Calu3 (cell line): ENCODE results near the gene CDH4. TPM values are rescaled to one million over a fixed set of nuclear protein-coding genes. Genes with fewer than 3 reads are reported as not detected.

Source experiments
- BruUV-seq: library from RNA; stranded (reverse); fragments of 400-500 nt; replicated peaks from 2 replicates; lab custom pipeline; 2021; lab: Mats Ljungman, UMichigan
- CTCF ChIA-PET: fragments of 300-600 bp; sonication (Branson Sonifier 250); formaldehyde crosslinking; loops from one replicate; lab custom pipeline; 2022; ENCODE audit warnings: antibody characterized with exemption; lab: Charles Lee
- DNase-seq: peaks from one replicate; pipeline ENCODE4 v3.0.0; 2022
- H3K27ac Mint-ChIP-seq: one replicate; pipeline ENCODE4 v1.8.0; 2022; ENCODE audit warnings: mixed read lengths; ENCODE audit not compliant: unreplicated experiment
- H3K27me3 Mint-ChIP-seq: one replicate; pipeline ENCODE4 v1.8.0; 2022; ENCODE audit warnings: mixed read lengths; ENCODE audit not compliant: unreplicated experiment
- H3K36me3 Mint-ChIP-seq: one replicate; pipeline ENCODE4 v1.8.0; 2022; ENCODE audit warnings: mild to moderate bottlenecking, moderate library complexity, mixed read lengths; ENCODE audit not compliant: insufficient read depth, unreplicated experiment
- H3K4me1 Mint-ChIP-seq: one replicate; pipeline ENCODE4 v1.8.0; 2022; ENCODE audit warnings: mild to moderate bottlenecking, low read depth, mixed read lengths; ENCODE audit not compliant: unreplicated experiment
- H3K4me3 Mint-ChIP-seq: one replicate; pipeline ENCODE4 v1.8.0; 2022; ENCODE audit warnings: mild to moderate bottlenecking, low read depth, moderate library complexity, mixed read lengths; ENCODE audit not compliant: unreplicated experiment
- H3K9me3 Mint-ChIP-seq: one replicate; pipeline ENCODE4 v1.8.0; 2022; ENCODE audit warnings: low read depth, mixed read lengths; ENCODE audit not compliant: unreplicated experiment
- intact Hi-C: fragments of 100-400 bp; cut with micrococcal nuclease; formaldehyde crosslinking; loops from one replicate; pipeline ENCODE4 v1.10.0; 2022; ENCODE audit not compliant: unreplicated experiment
- total RNA-seq: library from RNA; stranded (reverse); gene quantifications from 2 replicates; pipeline ENCODE4 v1.2.3, GENCODE V29; 2022
- TF ChIP-seq, protein P1 (sequence below): fragments of 200-600 bp; IDR thresholded peaks from one replicate; pipeline ENCODE4 v1.8.0; 2022; ENCODE audit warnings: antibody characterized with exemption; ENCODE audit not compliant: unreplicated experiment

The CDH4 gene
- total RNA-seq, 1 experiment from 2014 or later: not detected

DNA sequence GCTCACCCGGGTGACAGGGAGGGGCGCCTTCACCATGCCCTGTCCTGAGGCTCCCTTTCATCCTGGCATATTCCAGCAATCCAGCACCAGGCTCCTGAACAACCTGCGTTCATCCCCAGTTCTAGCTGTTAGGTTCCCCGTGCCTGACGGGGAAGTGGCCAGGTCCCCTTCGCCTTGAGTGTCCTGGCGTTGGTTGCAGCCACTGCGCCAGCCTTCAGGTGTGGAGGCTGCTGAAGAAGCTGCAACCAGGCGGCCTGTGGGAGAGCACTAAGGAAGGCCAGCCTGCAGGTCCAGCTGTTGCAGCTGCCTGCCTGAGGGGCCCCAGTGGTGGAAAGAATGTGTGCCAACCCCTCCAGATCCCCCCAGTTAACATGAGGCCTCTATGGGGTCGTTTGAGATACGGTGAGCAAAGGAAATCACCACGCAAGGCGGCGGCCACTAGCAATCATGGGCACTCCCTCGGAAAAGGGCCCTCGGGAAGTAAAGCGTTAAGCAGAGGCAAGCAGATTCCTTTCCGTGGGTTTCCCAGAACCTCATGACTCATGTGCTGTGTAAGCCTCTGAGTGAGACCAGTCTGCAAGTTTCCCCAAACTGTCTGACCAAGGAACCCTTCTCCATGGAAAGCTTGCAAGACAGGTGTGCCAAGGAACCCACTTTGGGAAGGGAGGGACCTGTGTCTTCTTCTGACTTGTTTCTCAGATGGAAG, 492.8 kb downstream of the CDH4 start:
- H3K9me3 Mint-ChIP-seq: no peaks in the 10 kb centered on the region
- TF ChIP-seq, protein P1, sequence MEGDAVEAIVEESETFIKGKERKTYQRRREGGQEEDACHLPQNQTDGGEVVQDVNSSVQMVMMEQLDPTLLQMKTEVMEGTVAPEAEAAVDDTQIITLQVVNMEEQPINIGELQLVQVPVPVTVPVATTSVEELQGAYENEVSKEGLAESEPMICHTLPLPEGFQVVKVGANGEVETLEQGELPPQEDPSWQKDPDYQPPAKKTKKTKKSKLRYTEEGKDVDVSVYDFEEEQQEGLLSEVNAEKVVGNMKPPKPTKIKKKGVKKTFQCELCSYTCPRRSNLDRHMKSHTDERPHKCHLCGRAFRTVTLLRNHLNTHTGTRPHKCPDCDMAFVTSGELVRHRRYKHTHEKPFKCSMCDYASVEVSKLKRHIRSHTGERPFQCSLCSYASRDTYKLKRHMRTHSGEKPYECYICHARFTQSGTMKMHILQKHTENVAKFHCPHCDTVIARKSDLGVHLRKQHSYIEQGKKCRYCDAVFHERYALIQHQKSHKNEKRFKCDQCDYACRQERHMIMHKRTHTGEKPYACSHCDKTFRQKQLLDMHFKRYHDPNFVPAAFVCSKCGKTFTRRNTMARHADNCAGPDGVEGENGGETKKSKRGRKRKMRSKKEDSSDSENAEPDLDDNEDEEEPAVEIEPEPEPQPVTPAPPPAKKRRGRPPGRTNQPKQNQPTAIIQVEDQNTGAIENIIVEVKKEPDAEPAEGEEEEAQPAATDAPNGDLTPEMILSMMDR: no peak
- CTCF ChIA-PET: no interaction called here
- H3K27me3 Mint-ChIP-seq: peaks cover 51% of the 10 kb centered on the region
- no TSS peak for BruUV-seq
- no peaks in the 10 kb centered on the region for H3K4me1 Mint-ChIP-seq
- no peak for DNase-seq
- H3K36me3 Mint-ChIP-seq: no peaks in the 10 kb centered on the region
- no peak overlapping the region for H3K27ac Mint-ChIP-seq
- H3K4me3 Mint-ChIP-seq: no peak overlapping the region
- intact Hi-C loops: no loop called here

DNA sequence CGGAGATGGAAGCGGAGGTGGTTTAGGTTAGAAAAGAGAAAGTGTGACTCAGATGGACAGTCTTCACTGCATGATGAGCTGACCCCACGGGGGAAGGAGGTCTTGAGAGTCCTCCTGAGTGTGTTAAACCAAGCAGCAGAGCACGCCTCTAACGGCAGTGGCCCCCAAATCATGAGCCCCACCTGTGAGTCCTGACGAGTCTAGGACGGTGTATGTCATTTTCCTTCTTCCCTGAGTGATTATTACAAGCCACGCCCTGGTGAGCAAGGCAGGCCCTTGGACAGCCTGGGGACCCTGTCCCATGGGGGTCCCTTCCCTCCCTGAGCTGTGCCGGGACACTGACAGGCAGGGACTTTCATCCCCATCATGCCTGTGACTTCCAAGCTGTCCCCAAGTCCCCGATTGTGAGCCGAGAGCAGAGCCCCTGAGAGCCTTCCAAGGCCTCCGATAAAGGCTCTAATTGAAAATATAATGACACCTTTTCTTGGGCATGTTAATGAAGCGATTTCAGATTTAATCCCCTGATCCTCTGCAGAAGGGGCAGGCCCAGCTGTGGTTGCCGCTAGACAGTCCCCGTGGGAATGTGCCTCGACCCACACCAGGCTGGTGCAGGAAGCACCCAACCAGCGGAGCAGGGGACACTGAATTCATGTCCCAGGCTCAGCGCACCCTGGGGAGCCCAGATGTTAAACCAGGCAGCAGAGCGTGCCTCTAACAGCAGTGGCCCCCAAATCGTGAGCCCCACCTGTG, 493.5 kb downstream of the CDH4 start:
- no peaks in the 10 kb centered on the region for H3K36me3 Mint-ChIP-seq
- no peak for DNase-seq
- intact Hi-C loops: no loop called here
- CTCF ChIA-PET: no interaction called here
- H3K4me1 Mint-ChIP-seq: no peaks in the 10 kb centered on the region
- H3K27ac Mint-ChIP-seq: no peak overlapping the region
- peaks cover 2% of the 10 kb centered on the region for H3K9me3 Mint-ChIP-seq
- no peak overlapping the region for H3K4me3 Mint-ChIP-seq
- TF ChIP-seq, protein P1: no peak
- peaks cover 45% of the 10 kb centered on the region for H3K27me3 Mint-ChIP-seq
- no TSS peak for BruUV-seq

DNA sequence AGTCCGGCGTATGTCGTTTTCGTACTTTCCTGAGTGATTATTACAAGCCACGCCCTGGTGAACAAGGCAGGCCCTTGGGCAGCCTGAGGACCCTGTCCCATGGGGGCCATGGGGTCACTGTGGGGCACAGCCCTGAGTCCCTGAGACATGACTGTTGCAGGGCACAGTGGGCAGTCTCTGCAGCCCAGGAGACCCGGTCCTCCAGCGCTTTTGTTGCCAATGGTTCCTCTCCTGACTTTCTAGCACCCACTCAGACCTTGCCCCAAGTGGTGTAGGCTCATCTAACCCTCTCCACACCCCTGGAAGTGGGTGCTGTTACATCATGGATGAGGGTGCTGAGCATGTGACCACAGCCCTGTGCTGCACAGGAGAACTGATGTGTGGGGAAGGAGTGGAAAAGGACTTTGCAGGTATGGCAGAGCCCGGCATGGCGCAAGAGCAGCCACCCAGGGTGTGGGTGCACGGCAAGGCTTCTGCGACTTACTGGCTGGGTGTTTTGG, 494.1 kb downstream of the CDH4 start:
- no peak overlapping the region for H3K4me3 Mint-ChIP-seq
- TF ChIP-seq, protein P1: no peak
- CTCF ChIA-PET: no interaction called here
- H3K27me3 Mint-ChIP-seq: peaks cover 39% of the 10 kb centered on the region
- intact Hi-C loops: no loop called here
- no TSS peak for BruUV-seq
- DNase-seq: no peak
- no peaks in the 10 kb centered on the region for H3K4me1 Mint-ChIP-seq
- no peaks in the 10 kb centered on the region for H3K36me3 Mint-ChIP-seq
- H3K27ac Mint-ChIP-seq: no peak overlapping the region
- peaks cover 2% of the 10 kb centered on the region for H3K9me3 Mint-ChIP-seq

DNA sequence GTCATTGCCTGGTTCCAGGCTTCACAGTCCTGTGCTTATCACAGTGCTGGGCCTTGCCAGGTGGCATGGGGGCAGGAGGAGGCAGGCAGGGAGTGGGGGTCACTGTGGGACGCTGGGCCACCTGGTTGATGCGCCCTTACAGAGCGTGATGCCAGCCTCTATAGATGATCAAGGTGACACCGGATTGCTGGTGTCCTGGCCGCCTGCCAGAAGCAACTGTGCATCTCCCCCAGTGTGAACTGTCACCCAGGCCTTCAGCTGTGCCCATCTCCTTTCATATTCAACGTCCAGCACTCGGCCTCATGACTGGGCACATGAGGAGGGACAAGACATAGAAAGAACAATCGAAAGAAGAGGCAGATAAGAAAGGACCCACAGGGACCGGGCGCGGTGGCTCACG, 494.7 kb downstream of the CDH4 start:
- Mint-ChIP-seq H3K27ac (no peak overlapping the region), H3K4me1 (no peaks in the 10 kb centered on the region), H3K27me3 (peaks cover 35% of the 10 kb centered on the region), H3K4me3 (no peak overlapping the region), H3K36me3 (no peaks in the 10 kb centered on the region), H3K9me3 (peaks cover 2% of the 10 kb centered on the region)
- intact Hi-C loops: no loop called here
- CTCF ChIA-PET: no interaction called here
- no TSS peak for BruUV-seq
- TF ChIP-seq, protein P1: no peak
- DNase-seq: no peak
